ENCODE measurements around the gene GAR1.
"Not testable (repeated sequence)": the region's sequence is repeated elsewhere in the genome, so short reads cannot be mapped to it uniquely, and the experiment has no call there.

GAR1 gene

DNA sequence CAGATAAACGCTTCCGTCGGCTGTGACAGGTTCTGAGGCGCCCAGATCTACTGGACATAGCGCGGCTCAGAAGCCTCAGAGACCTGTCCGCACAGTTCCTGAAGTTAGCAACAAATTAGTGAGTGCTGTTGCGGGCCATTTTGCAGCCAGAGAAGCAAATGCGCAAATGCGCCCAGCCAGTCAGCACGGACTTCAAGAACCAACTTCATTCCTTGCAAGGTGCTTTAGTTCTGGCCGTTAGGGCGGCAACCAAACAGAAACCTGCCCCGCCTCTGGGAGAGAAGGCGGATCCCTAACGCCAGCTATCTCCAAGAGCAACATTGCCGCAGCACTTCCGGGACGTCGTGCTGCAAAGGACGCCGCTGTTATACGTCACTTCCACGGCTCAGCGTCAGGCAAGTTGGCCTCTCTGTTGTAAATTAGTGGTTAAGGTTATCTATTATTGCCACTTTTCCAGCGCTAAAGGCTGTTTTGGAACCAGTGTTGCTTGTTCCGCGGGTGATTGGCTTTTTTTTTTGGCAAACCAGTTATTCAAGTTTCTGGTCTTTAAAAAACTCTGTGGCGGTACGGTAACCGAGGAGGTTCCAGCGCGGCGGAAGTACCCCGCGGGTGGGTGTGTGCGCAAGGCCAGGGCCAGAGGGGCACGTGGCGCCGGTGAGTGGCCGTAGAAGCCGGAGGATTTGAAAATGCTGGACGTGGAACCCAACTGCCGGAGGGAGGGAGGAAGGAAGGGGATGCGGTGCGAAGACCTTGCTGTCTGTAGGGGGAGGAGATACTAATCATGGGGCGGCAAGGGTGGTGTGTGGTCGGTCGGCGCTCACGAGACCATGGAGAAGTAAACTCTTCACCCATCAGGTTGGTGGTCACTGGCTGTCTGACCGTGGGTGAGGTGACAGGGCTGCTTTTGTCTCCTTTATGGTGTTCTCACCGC, at the start of gene GAR1:
GAR1 (plus strand) TSS at position 612 of the 931 bp plus-strand sequence. CDS start 403 bp downstream, outside the sequence.
- DNase-seq, result peak; percentile 67

DNA sequence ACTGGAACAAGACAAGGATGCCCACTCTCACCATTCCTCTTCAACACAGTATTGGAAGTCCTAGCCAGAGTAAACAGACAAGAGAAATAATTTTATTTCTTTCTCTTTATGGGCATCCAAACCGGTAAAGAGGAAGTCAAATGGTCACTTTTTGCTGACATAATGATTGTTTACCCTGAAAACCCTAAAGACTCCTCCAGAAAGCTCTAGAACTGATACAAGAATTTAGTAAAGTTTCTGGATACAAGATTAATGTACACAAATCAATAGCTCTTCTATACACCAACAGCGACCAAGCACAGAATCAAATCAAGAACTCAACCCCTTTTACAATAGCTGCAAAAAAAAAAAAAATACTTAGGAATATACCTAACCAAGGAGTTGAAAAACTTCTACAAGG, 33.5 kb upstream of the GAR1 start:
- DNase-seq, result not testable (repeated sequence)

DNA sequence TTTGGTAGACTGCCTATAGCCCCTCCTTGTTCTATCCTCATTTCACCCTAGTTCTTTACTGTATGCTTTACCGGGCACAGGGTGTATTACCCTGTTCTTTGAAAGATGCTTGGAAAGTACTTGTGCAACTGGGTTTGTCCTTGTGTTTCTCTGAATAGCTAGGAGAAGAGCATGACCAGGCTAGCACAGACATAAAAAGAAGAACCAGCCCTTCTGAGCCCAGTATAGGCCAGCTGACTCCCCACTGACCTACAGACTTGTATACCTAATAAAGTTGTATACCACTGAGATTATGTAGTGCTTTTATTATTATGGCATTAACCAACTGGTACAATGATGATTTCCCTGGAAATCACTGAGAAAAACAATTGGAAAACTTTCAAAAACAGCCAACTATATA, 28.7 kb upstream of the GAR1 start:
- DNase-seq, result no peak

DNA sequence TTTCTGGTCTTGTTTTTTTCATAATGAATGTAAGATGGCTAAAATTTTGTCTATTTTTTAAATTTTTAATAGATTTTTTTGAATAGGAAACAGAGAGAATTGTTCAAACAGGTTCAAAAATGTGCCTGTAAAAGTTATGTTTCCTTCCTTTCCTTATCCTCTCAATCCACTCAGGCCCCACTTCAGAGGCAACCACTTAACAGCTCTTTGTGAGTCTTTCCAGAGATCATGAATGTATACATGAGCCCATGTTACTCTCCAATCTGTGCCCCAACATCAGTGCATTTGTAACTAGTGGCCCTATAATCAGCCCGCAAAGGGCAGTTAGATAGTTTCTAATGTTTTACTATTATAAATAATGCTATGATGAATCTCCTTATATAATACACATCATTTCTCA, 27.8 kb upstream of the GAR1 start:
- no peak for DNase-seq

DNA sequence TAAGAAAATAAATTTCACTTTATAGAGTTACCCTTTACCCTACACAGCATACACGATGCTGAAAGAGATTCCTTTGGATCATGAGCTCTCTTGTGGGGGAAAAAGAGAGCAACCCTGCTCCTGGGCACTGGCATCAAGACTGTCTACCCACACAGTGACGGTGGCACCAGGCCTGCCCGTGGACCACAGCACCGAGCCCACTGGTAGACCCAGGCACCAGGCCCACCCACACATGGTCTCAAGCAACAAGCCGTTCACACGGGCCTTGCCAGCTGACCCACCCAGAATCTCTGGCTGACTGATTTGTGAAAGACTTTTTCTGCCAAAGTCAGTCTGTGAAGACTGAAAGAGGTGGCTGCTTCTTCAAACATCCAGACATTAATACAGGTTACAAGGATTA, 20.5 kb upstream of the GAR1 start:
- DNase-seq, result no peak

DNA sequence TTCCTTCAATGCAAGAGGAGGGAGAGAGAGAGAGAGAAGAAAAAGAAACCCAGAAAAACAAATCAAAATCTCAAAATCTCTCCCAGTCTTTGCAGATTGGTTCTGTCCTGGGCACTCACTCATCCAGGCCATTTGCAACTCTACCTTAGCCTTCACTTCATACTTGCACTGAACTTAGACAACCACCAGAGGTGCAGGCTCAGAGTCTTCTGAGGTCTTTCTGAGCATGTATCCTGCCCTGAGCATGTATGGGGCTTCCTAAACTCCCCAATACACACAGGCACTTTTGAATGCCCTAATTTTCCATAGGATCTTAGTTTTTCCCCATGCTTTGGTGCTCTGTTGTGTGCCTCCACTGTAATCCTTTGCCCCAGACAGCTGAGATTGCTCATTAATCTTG, 16.7 kb upstream of the GAR1 start:
- DNase-seq, result no peak

DNA sequence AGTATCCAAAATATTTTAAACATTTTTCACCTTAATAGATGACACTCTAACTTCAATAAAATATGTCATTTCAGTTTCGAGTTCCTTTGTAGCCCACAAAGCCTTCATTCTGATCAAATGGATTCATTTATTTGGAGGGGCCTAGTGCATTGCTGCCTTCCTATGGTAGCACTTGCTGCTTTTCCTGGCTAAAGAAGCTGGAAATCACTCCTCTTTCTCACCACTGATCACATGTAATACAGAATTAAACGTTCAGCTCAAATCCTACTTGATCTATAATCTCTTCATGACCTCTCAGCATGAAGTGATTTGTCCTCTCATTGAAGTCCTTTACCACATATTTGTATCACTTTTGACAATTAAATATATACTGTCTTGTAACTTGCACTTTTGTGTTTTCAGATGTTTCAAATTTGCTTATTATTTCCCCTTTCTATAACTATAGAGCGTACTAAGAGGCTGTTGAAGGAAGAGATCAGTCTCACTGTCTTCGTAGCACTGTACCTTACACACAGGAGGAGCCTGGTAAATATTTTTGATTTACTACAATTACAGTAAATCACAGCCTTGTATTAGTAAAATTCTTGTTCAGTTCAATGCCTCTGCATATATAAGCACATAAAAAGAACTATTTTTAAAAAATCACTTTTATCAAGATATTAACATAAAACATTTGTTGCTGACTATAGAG, 14.3 kb upstream of the GAR1 start:
- no peak for DNase-seq

DNA sequence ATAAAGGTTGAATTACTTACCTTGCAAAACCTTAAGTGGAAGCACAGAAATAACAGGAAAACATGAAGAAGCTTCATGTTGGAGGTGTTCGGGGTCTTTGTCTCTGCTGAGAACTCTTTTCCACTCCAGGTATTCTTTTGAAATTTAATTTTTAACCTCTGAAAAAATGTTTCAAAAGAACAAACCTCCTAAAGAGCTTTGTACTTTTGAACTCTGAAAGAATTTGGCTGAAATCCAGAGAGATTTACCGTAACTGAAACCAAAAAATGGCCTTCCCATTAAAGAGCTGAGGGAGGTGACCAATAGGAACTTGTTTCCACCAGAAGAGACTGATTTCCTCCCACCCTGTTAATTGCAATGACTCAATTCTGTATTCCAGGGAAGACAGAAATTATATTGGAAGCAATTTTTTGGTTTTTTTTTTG, 13.7 kb upstream of the GAR1 start, which contains the start of gene CFI:
CFI (minus strand) TSS at position 105 of the 425 bp plus-strand sequence; CDS start at position 77, 28 bp downstream.
- DNase-seq, result no peak

DNA sequence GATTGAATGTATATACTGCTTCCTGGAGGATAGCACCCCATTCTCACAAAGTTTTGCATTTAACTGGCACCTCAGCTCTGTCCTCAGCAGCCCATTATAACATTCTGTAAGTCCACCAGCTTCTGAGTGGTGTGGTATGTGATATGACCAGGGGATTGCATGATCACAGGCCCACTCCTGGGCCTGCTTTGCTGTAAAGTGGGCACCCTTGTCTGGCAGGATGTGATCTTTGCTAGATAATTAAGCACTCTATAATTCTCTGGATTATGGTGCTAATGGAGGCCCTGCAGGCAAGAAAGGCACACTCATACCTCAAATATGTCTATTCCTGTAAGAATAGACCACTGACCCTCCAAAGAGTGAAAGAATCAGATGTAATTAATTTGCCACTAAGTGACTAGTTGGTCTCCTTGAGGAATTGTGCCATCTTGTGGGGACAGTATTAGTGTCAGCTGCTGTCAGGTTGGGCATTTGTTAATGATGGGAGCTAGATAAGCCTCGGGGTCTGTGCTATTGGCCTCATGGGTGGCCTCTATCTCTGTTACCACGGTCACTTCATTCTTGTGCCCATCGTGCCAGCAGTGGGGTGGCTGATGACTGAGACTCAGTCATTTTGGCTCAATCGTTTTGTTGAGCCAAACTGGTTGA, 11.5 kb upstream of the GAR1 start:
- DNase-seq, result peak; percentile 50

DNA sequence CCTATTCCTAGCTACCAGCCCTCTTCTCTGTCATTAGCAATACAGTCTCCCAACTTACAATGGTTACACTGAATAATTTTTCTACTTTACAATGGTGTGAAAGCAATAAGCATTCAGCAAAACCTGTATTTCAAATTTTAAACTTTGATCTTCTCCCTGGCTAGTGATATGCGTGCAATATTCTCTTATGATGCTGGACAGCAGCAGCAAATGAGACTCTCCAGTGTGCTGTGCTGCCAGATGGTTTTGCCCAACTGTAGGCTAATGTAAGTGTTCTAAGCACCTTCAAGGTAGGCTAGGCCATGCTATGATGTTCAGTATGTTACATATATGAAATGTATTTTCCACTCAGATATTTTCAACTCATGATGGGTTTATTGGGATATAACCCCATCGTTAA, 5.9 kb upstream of the GAR1 start:
- DNase-seq, result no peak

DNA sequence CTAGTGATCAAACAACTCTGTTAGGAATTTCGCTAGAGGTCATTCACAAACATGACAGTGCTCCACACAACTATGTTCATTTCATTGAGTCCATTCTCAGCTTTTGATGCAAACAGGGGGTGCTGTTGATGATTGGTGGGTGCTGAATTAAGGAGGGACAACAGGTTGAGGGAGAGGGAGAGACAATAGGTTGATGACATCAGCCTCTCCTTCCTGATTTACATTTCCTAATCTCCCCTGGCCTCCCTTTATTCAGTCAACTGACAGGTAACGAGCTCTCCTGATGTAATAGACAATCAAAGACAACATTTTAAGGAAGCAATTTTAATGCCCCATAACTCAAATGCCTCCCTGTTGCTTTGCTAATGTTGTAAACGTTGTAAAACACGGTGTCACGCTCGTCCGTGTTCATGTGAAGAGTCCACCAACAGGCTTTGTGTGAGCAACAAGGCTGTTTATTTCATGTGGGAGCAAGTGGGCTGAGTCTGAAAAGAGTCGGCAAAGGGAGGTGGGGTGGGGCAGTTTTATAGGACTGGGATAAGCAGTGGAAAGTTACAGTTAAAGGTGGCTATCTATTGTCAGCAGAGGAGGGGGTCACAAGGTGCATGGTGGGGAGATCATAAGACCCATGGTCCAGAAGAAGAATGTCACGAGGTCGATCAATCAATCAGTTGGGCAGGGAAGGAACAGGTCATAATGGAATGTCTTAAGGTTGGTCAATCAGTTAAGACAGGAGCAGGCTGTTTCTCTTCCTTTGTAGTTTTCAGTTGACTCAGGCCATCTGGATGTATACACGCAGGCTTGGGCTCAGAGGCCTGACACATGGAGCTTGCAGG, 4.8 kb upstream of the GAR1 start:
- no peak for DNase-seq

DNA sequence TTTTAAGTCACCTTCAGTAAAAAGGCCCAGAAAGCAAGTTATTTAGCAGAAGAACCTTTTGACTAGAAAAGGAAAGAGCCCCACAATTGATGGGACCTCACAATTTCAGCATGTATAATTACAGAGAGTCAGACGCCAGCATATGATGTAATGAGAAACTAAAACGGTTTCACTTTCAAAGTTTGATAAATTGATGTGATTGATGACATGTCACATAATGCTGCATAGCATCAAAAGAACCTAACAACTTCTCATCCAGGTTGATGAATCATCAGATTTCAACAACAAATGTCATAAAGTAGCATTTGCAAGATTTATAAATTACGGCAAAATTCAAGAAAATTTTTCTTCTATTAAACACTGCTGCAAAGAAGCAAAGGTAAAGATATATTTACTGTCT, 3.9 kb upstream of the GAR1 start:
- DNase-seq, result no peak

DNA sequence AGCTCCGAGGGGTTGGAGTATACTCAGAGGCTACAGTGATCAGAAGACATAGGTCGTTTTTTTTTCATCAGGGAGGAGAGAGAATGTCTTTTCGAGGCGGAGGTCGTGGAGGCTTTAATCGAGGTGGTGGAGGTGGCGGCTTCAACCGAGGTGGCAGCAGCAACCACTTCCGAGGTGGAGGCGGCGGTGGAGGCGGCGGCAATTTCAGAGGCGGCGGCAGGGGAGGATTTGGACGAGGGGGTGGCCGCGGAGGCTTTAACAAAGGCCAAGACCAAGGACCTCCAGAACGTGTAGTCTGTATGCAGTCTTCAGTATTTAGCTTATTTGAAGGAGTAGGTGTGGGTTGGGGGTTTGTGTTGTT, 500 bp downstream of the GAR1 start:
- DNase-seq, result no peak

DNA sequence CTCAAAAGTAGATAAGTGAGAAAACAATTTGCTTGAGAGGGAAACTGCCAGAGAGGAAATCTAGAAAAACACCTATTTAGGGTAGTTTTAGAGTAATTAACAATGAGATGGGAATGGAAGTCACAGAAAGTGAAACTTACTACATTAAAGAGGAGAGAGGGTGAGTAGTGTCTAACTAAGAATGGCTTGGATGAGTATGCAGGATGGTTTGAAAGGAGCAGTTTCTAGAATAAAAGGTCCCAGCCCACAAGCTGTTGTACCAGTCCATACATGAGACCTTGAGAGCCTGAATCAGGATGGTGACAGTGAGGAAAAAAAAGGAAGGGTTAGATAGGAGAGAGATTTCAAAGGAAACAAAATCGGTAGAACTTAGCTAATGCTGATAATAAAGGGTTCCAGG, 1.3 kb downstream of the GAR1 start:
- DNase-seq, result no peak

DNA sequence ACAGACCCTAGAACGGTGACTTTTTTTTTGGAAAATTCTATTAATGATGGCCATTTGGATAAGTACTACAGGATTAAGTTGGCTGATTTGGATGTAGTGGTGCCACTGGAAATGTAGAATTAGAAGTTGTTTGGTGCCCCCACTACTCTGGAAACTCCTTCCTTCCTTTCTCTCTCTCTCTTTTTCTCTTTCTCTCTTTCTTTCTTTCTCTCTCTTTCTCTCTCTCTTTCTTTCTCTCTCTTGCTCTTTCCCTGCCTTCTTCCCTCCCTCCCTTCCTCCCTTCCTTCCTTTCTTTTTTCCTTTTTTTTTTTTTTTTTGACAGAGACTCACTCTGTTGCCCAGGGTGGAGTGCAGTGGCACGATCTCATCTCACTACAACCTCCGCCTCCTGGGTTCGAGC, 2.7 kb downstream of the GAR1 start:
- DNase-seq, result no peak

DNA sequence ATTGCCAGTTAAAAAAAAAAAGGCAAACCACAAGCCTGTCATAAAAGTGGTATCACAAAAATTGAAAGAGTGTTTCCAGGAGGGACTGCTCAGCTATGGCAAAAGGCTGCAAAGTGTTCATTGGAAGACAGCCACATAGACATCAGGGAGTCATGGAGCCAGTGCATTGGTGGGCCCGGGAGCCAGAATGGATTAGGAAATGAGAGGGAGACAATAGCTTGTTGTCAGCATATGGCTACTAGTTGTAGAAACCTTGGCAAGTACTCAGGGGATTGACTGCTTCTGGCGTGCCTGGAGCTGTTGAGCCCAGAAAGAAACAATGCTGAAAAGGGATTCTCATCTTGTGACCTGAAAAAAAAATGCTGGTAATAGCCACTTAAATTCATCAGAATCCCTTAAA, 5.0 kb downstream of the GAR1 start:
- no peak for DNase-seq

DNA sequence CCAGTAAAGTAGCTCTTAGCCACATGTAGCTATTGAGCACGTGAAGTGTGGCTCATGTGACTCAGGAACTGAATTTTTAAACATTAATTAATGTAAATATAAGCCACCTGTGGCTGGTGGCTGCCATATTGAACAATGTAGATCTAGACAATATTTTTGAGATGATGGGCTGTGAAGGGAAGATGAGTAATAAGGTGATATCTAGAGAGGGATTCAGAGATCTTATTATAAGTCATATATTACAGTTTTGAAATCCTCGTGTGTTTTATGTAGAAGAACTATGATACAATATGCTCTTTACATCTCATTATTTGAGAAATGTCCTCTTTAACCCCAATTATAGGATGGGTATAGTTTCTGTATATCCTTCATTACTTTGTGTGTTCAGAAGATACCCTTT, 5.6 kb downstream of the GAR1 start:
- DNase-seq, result no peak

DNA sequence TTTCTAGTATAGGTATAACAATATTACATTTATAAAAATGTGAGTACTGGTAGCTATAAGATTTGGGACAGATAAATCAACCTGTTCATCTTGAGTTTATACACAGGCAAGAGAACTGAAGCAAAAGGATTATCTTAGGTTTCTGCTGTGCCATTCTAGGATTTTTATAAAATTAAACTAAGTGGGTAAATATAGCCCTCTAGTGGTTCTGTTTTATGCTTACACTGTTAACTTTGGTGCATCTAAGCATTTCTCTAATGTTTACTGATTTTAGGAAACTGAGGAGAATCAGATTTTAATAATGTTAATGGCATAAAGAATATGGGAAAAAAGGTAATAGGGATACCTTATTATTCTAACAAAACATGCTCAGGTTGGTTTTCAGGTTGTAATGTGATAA, 11.2 kb downstream of the GAR1 start:
- DNase-seq, result no peak

DNA sequence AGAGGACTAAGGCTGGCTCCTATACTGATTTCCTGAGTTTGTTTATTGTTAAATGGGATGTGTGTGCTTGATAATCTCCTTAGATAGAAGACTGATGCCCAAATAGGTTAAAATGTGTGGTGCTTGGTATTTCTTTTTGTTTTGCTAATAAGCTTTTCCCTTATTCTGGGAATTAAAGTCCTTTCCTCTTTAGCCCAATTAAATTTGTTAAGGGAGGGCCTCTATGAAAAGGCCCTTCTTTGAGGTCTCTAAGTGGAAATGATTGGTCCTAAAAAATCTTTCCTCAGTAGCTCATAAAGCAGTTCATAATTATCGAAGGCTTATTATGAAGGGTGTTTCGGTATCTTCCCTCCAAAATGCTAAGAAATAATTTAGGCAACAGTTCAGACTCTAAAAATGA, 12.1 kb downstream of the GAR1 start, which contains the start of gene RRH:
RRH (plus strand) TSS at position 301 of the 400 bp plus-strand sequence; CDS start at position 357, 56 bp downstream.
- no peak for DNase-seq

DNA sequence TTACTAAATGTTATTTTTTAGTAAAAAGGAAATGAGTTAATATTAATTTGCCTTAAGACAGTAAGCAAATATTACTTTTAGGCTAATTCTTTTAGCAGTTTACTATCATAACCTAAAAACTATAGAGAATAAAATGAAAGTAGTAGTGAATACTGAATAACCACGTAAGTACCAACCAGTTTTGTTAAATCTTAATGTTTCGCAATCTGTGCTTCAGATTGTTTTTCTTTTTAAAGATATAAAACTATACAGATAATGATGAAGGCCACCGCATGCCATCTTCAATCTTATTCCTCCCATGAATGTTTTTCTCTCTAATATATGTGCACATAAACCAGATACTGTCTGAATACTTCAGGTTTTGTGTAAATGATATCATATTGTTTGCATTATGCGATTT, 18.2 kb downstream of the GAR1 start:
- DNase-seq, result no peak

DNA sequence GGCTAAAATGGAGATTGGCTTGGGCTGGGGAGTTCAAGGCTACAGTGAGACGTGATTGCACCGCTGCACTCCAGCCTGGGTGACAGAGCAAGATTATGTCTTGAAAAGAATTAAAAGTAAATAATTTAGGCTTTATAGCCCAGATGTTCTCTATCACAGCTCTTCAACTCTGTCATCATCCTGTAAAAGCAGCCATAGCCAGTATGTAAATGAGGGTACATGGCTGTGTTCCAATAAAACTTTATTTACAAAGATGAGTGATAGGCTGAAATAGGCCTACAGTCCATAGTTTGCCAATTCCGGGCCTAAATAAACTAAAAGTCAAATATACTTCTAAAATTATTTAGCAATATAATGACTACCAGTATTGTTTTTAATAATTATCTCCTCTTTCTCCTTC, 21.4 kb downstream of the GAR1 start:
- DNase-seq, result no peak

DNA sequence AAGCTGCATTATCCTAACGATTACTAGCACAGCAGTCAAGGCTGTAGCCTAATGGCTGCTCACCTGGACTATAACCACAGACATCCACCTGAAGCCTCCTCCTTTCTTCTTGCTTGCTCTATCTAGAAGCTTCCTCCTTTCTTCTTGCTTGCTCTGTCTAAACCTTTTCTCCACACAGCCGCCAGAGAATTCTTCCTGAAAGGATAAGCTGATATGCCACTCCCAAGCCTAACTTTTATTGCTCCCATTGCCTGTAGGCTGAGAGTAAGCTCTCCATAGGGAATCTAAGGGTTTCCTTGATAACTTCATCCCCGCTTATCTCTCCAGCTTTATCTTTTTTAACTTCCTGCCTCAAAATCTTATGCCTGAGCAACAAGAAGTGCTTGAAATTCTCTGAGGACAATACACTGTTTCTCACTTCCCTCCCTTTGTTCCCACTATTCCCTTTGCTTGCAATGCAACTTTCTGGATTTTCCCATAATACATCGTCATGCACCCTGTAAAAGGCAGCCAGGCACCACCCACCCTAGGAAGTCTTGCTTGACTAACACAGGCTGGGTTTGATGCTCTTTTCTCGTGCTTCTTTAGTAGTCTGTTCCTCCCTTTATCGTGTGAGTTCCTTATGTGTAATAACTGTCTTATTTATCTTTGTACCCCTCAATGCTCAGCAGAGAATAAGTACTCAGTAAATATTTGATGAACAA, 31.0 kb downstream of the GAR1 start:
- DNase-seq, result no peak
